SK-N-SH (cell line): ENCODE measurements around the gene LYSMD4. TPM values are rescaled to one million over a fixed set of nuclear protein-coding genes. Genes with fewer than 3 reads are reported as not detected.

Source experiments
- CTCF ChIA-PET: fragments of 300-600, 350-600 bp; formaldehyde crosslinking; extraction: SDS; loops from one replicate; lab custom pipeline; 2021; lab: Yijun Ruan, JAX
- POLR2A ChIA-PET: fragments of 350-600 bp; sonication (Branson Sonifier 250); formaldehyde crosslinking; extraction: SDS; loops from one replicate; lab custom pipeline; 2020; ENCODE audit warnings: antibody characterized with exemption, inconsistent platforms; lab: Yijun Ruan, JAX
- DNase-seq: peaks from one replicate; pipeline ENCODE4 v3.0.0; 2012
- H2AFZ ChIP-seq: fragments of 200-600 bp; sonication (generic); 2 replicates; pipeline ENCODE4 v1.8.1; 2016; ENCODE audit warnings: antibody characterized with exemption, mild to moderate bottlenecking, low read depth
- H3F3A ChIP-seq: fragments of 200-600 bp; sonication (generic); replicated peaks from 2 replicates; pipeline ENCODE3; 2016; ENCODE audit warnings: antibody characterized with exemption, mild to moderate bottlenecking; ENCODE audit not compliant: insufficient read depth
- H3K27ac ChIP-seq, 2 experiments: fragments of 200-500 bp in 1 of 2; fragments of 200-600 bp in 1 of 2; sonication (Bioruptor generic) in 1 of 2; sonication (generic), shearing (Covaris generic) in 1 of 2; 2 replicates each; pipeline versions ENCODE4 v1.5.1 to v1.6.1; 2014 to 2016; ENCODE audit warnings: low read depth in 2 of 2, inconsistent platforms in 1 of 2, low read length in 1 of 2, mild to moderate bottlenecking in 1 of 2, mixed read lengths in 1 of 2
- H3K27me3 ChIP-seq: fragments of 200-600 bp; sonication (generic), shearing (Covaris generic); 2 replicates; pipeline ENCODE4 v1.6.1; 2016; ENCODE audit warnings: mixed run types; ENCODE audit not compliant: insufficient read depth
- H3K36me3 ChIP-seq, 2 experiments: fragments of 200-500 bp in 1 of 2; fragments of 200-600 bp in 1 of 2; sonication (Bioruptor generic) in 1 of 2; sonication (generic) in 1 of 2; replicated peaks in 1 of 2; 2 replicates each; pipeline versions ENCODE3 to v1.5.1; 2014 to 2016; ENCODE audit warnings: low read length in 1 of 2, mild to moderate bottlenecking in 1 of 2; ENCODE audit not compliant: insufficient read depth in 2 of 2, control insufficient read depth in 1 of 2
- H3K4me1 ChIP-seq, 2 experiments: fragments of 200-500 bp in 1 of 2; fragments of 200-600 bp in 1 of 2; sonication (Bioruptor generic) in 1 of 2; sonication (generic), shearing (Covaris generic) in 1 of 2; 2 replicates each; pipeline versions ENCODE4 v1.5.1 to v1.6.1; 2014 to 2016; ENCODE audit warnings: low read depth in 1 of 2, low read length in 1 of 2, mixed run types in 1 of 2; ENCODE audit not compliant: insufficient read depth in 2 of 2, control insufficient read depth in 1 of 2
- H3K4me2 ChIP-seq: fragments of 200-600 bp; sonication (generic), shearing (Covaris generic); 2 replicates; pipeline ENCODE4 v1.6.1; 2017; ENCODE audit warnings: mixed run types
- H3K4me3 ChIP-seq, 2 experiments: fragments of 200-500 bp in 1 of 2; fragments of 200-600 bp in 1 of 2; sonication (Bioruptor generic) in 1 of 2; sonication (generic), shearing (Covaris generic) in 1 of 2; 2 replicates each; pipeline versions ENCODE4 v1.5.1 to v1.8.1; 2014 to 2016; ENCODE audit warnings: low read depth in 2 of 2, inconsistent platforms in 1 of 2, low read length in 1 of 2, mild to moderate bottlenecking in 1 of 2, mixed read lengths in 1 of 2, moderate library complexity in 1 of 2
- H3K79me2 ChIP-seq: fragments of 200-600 bp; sonication (generic); 2 replicates; pipeline ENCODE4 v1.8.1; 2017; ENCODE audit warnings: mild to moderate bottlenecking; ENCODE audit not compliant: insufficient read depth
- H3K9ac ChIP-seq: fragments of 200-600 bp; sonication (generic); 2 replicates; pipeline ENCODE4 v1.6.1; 2017; ENCODE audit warnings: mixed run types
- H3K9me2 ChIP-seq: fragments of 200-600 bp; sonication (generic); 2 replicates; pipeline ENCODE4 v1.6.1; 2017; ENCODE audit warnings: mixed run types
- H3K9me3 ChIP-seq: fragments of 200-600 bp; sonication (generic); 2 replicates; pipeline ENCODE4 v1.6.1; 2017; ENCODE audit warnings: mixed run types, mild to moderate bottlenecking, moderate library complexity
- H4K20me1 ChIP-seq: fragments of 200-600 bp; sonication (generic); 2 replicates; pipeline ENCODE4 v1.6.1; 2017; ENCODE audit warnings: mild to moderate bottlenecking, mixed run types; ENCODE audit not compliant: insufficient read depth
- ELF1 ChIP-seq: IDR thresholded peaks from 2 replicates; pipeline ENCODE4 v1.4.0; 2012
- EZH2phosphoT487 ChIP-seq: fragments of 200-600 bp; sonication (generic); IDR thresholded peaks from 2 replicates; pipeline ENCODE4 v1.6.1; 2017; ENCODE audit warnings: low read depth, mixed run types, mild to moderate bottlenecking, antibody characterized with exemption, moderate library complexity, borderline replicate concordance
- FOXJ3 ChIP-seq: sonication (generic); formaldehyde crosslinking; IDR thresholded peaks from 2 replicates; pipeline ENCODE4 v1.5.1; 2020; ENCODE audit warnings: mild to moderate bottlenecking, missing genetic modification reagents
- FOXM1 ChIP-seq: IDR thresholded peaks from 2 replicates; pipeline ENCODE4 v1.4.0; 2012; ENCODE audit warnings: low read depth, mild to moderate bottlenecking
- GABPA ChIP-seq: IDR thresholded peaks from 2 replicates; pipeline ENCODE4 v1.4.0; 2012; ENCODE audit warnings: low read depth, mild to moderate bottlenecking
- JUND ChIP-seq: IDR thresholded peaks from 2 replicates; pipeline ENCODE4 v1.4.0; 2012
- MEF2A ChIP-seq: IDR thresholded peaks from 2 replicates; pipeline ENCODE4 v1.4.0; 2012; ENCODE audit warnings: low read depth, borderline replicate concordance
- NRF1 ChIP-seq: IDR thresholded peaks from 2 replicates; pipeline ENCODE4 v1.6.1; 2012; ENCODE audit warnings: low read depth, mild to moderate bottlenecking, low read length
- RXRA ChIP-seq: IDR thresholded peaks from 2 replicates; pipeline ENCODE4 v1.4.0; 2012; ENCODE audit warnings: low read depth, mild to moderate bottlenecking, borderline replicate concordance
- TCF12 ChIP-seq: IDR thresholded peaks from 2 replicates; pipeline ENCODE4 v1.4.0; 2012
- TEAD4 ChIP-seq: IDR thresholded peaks from 2 replicates; pipeline ENCODE4 v1.4.0; 2012; ENCODE audit warnings: mild to moderate bottlenecking, borderline replicate concordance; ENCODE audit not compliant: insufficient read depth
- YY1 ChIP-seq: IDR thresholded peaks from 2 replicates; pipeline ENCODE4 v1.4.0; 2012; ENCODE audit warnings: low read depth, mild to moderate bottlenecking
- WGBS: methylation state at CpG from one replicate; pipeline ENCODE4 v1.1.6; 2017; ENCODE audit warnings: low lambda C conversion rate; 5-methylcytosine and 5-hydroxymethylcytosine counted together
- polyA plus RNA-seq, 3 experiments: library from polyadenylated mRNA; depleted of rRNA; stranded (reverse); fragments of >200 nt; gene quantifications; 2 replicates each; pipeline ENCODE4 v1.2.3, GENCODE V29; 2012
- TF ChIP-seq, protein P1 (sequence below): IDR thresholded peaks from 2 replicates; pipeline ENCODE4 v1.6.1; 2012; ENCODE audit warnings: mild to moderate bottlenecking, low read depth, low read length, moderate library complexity
- TF ChIP-seq, protein P2 (sequence below): IDR thresholded peaks from 2 replicates; pipeline ENCODE4 v1.4.0; 2012; ENCODE audit warnings: low read depth
- TF ChIP-seq, protein P3 (sequence below): fragments of 150-350 bp; IDR thresholded peaks from 2 replicates; pipeline ENCODE4 v1.6.1; 2016; ENCODE audit warnings: mild to moderate bottlenecking, low read depth, low read length
- TF ChIP-seq, protein P4 (sequence below): IDR thresholded peaks from 2 replicates; pipeline ENCODE4 v1.4.0; 2012; ENCODE audit warnings: low read depth, borderline replicate concordance
- TF ChIP-seq, protein P5 (sequence below): fragments of 150-350 bp; IDR thresholded peaks from 2 replicates; pipeline ENCODE4 v1.6.1; 2017; ENCODE audit warnings: antibody characterized with exemption, low read length, low read depth, borderline replicate concordance
- TF ChIP-seq, protein P6 (sequence below): IDR thresholded peaks from 2 replicates; pipeline ENCODE4; 2012

Gene LYSMD4
- polyA plus RNA-seq, 1 of the 3 experiments (the other 2 are of a cell fraction) = 6.1 TPM

DNA sequence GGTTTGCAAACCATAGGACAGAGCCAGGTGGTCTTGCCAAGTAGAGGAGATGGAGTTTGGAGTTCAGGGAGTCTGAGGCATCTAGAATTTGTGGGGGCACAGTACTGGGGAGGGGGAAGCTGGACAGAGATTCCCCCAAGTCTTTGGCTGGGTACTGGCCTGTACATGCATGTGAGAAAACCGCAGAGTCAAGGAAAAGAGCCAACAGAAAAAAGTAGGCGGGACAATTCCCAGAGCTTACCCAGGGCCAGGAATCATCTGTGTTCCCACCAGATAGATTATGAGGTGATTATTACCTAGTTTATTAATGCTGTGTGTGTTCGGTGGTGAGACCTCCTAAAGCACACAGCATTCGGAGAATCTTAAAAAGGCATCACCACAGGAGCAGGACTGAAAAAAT lies 11.3 kb downstream of the LYSMD4 start:
- no peak for DNase-seq
- no peak overlapping the region for H2AFZ ChIP-seq
- H3K9me3 ChIP-seq = no peaks in the 10 kb centered on the region
- H4K20me1 ChIP-seq = no peaks in the 10 kb centered on the region
- H3K9me2 ChIP-seq = no peaks in the 10 kb centered on the region
- H3K27ac ChIP-seq = no peak overlapping the region
- H3K4me2 ChIP-seq = no peak overlapping the region
- no peaks in the 10 kb centered on the region for H3F3A ChIP-seq
- TF ChIP-seq, protein P1, sequence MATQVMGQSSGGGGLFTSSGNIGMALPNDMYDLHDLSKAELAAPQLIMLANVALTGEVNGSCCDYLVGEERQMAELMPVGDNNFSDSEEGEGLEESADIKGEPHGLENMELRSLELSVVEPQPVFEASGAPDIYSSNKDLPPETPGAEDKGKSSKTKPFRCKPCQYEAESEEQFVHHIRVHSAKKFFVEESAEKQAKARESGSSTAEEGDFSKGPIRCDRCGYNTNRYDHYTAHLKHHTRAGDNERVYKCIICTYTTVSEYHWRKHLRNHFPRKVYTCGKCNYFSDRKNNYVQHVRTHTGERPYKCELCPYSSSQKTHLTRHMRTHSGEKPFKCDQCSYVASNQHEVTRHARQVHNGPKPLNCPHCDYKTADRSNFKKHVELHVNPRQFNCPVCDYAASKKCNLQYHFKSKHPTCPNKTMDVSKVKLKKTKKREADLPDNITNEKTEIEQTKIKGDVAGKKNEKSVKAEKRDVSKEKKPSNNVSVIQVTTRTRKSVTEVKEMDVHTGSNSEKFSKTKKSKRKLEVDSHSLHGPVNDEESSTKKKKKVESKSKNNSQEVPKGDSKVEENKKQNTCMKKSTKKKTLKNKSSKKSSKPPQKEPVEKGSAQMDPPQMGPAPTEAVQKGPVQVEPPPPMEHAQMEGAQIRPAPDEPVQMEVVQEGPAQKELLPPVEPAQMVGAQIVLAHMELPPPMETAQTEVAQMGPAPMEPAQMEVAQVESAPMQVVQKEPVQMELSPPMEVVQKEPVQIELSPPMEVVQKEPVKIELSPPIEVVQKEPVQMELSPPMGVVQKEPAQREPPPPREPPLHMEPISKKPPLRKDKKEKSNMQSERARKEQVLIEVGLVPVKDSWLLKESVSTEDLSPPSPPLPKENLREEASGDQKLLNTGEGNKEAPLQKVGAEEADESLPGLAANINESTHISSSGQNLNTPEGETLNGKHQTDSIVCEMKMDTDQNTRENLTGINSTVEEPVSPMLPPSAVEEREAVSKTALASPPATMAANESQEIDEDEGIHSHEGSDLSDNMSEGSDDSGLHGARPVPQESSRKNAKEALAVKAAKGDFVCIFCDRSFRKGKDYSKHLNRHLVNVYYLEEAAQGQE = no peak
- TF ChIP-seq, protein P2, sequence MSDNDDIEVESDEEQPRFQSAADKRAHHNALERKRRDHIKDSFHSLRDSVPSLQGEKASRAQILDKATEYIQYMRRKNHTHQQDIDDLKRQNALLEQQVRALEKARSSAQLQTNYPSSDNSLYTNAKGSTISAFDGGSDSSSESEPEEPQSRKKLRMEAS = no peak
- TF ChIP-seq GABPA (no peak), RXRA (no peak), ELF1 (no peak), TEAD4 (no peak), JUND (no peak)
- TF ChIP-seq, protein P3, sequence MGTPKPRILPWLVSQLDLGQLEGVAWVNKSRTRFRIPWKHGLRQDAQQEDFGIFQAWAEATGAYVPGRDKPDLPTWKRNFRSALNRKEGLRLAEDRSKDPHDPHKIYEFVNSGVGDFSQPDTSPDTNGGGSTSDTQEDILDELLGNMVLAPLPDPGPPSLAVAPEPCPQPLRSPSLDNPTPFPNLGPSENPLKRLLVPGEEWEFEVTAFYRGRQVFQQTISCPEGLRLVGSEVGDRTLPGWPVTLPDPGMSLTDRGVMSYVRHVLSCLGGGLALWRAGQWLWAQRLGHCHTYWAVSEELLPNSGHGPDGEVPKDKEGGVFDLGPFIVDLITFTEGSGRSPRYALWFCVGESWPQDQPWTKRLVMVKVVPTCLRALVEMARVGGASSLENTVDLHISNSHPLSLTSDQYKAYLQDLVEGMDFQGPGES = no peak
- no peaks in the 10 kb centered on the region for H3K79me2 ChIP-seq
- POLR2A ChIA-PET = no interaction called here
- WGBS = 84% methylated on average over 4 of the region's 4 CpGs
- no peak overlapping the region for H3K9ac ChIP-seq
- no peaks in the 10 kb centered on the region for H3K27me3 ChIP-seq
- CTCF ChIA-PET = interaction anchor here (0.7 kb wide), 1 partner anchor 34 kb away, joined by 4 read pairs; no protein-coding TSS in a partner anchor
- no peak overlapping the region for H3K4me3 ChIP-seq
- peaks cover 0 to 7% of the 10 kb centered on the region in 2 experiments for H3K36me3 ChIP-seq
- no peaks in the 10 kb centered on the region; a peak in 2 of 4 replicates for H3K4me1 ChIP-seq

DNA sequence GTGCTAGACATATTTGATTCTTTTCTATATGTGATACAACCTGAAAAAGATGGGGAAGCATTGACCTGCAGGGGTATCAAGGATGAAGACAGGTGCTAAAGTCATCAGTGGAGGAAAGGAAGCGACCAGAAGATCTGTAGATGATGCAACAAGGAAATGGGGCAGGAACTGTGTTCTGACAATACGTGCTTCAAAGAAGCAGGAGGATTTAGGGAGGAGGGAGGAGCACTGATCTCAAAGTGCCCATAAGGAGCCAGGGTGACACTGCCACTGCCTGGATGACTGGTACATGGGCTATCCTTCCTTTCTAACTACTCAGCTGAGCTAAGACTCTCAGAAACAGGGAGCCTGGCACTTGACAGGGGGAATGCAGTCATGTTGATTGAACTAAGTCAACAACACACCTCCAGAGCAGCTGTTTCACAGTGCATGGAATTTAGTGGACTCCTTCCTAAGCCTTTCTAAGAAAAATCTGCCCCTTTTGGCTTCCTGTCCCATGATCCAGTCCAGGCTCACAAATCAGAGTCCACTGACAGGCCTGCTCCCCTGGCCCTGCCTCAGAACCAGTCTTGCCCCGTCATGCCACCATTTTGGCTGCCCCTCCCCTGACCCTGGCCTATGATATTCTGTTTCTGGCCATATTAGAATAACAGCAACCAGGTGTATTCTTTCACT lies 12.0 kb downstream of the LYSMD4 start:
- no peaks in the 10 kb centered on the region for H3F3A ChIP-seq
- ChIA-PET CTCF (no interaction called here), POLR2A (no interaction called here)
- no peaks in the 10 kb centered on the region for H3K9me2 ChIP-seq
- H4K20me1 ChIP-seq = no peaks in the 10 kb centered on the region
- H3K4me2 ChIP-seq = no peak overlapping the region
- H3K4me1 ChIP-seq = no peaks in the 10 kb centered on the region; a peak in 2 of 4 replicates
- no peak overlapping the region for H3K4me3 ChIP-seq
- no peaks in the 10 kb centered on the region for H3K9me3 ChIP-seq
- H3K9ac ChIP-seq = no peak overlapping the region
- no peaks in the 10 kb centered on the region for H3K79me2 ChIP-seq
- DNase-seq = no peak
- H2AFZ ChIP-seq = no peak overlapping the region
- WGBS = 88% methylated on average over 3 of the region's 3 CpGs
- H3K27ac ChIP-seq = no peak overlapping the region
- H3K36me3 ChIP-seq = peaks cover 0 to 13% of the 10 kb centered on the region in 2 experiments
- H3K27me3 ChIP-seq = no peaks in the 10 kb centered on the region
- TF ChIP-seq, protein P4, sequence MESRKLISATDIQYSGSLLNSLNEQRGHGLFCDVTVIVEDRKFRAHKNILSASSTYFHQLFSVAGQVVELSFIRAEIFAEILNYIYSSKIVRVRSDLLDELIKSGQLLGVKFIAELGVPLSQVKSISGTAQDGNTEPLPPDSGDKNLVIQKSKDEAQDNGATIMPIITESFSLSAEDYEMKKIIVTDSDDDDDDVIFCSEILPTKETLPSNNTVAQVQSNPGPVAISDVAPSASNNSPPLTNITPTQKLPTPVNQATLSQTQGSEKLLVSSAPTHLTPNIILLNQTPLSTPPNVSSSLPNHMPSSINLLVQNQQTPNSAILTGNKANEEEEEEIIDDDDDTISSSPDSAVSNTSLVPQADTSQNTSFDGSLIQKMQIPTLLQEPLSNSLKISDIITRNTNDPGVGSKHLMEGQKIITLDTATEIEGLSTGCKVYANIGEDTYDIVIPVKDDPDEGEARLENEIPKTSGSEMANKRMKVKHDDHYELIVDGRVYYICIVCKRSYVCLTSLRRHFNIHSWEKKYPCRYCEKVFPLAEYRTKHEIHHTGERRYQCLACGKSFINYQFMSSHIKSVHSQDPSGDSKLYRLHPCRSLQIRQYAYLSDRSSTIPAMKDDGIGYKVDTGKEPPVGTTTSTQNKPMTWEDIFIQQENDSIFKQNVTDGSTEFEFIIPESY = no peak
- no peak for TF ChIP-seq NRF1
- no peak for TF ChIP-seq FOXM1
- TF ChIP-seq, protein P5, sequence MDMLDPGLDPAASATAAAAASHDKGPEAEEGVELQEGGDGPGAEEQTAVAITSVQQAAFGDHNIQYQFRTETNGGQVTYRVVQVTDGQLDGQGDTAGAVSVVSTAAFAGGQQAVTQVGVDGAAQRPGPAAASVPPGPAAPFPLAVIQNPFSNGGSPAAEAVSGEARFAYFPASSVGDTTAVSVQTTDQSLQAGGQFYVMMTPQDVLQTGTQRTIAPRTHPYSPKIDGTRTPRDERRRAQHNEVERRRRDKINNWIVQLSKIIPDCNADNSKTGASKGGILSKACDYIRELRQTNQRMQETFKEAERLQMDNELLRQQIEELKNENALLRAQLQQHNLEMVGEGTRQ = no peak
- TF ChIP-seq, protein P6, sequence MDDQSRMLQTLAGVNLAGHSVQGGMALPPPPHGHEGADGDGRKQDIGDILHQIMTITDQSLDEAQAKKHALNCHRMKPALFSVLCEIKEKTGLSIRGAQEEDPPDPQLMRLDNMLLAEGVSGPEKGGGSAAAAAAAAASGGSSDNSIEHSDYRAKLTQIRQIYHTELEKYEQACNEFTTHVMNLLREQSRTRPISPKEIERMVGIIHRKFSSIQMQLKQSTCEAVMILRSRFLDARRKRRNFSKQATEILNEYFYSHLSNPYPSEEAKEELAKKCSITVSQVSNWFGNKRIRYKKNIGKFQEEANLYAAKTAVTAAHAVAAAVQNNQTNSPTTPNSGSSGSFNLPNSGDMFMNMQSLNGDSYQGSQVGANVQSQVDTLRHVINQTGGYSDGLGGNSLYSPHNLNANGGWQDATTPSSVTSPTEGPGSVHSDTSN = no peak
- TF ChIP-seq GABPA = no peak
- TF ChIP-seq EZH2phosphoT487 = no peak
- TF ChIP-seq MEF2A = no peak
- no peak for TF ChIP-seq TCF12
- no peak for TF ChIP-seq FOXJ3 (CRISPR knock-in tag)
- TF ChIP-seq ELF1 = no peak
- TF ChIP-seq RXRA = no peak
- TF ChIP-seq YY1 = no peak
- TF ChIP-seq, protein P2 = no peak
